Measurements from ENCODE around the gene CLSTN1. TPM values are rescaled to one million over a fixed set of nuclear protein-coding genes. Genes with fewer than 3 reads are reported as not detected.

The CLSTN1 gene
- total and polyA plus RNA-seq, 4 donors, result 3.1 to 13.4 (median 8.8) TPM

DNA sequence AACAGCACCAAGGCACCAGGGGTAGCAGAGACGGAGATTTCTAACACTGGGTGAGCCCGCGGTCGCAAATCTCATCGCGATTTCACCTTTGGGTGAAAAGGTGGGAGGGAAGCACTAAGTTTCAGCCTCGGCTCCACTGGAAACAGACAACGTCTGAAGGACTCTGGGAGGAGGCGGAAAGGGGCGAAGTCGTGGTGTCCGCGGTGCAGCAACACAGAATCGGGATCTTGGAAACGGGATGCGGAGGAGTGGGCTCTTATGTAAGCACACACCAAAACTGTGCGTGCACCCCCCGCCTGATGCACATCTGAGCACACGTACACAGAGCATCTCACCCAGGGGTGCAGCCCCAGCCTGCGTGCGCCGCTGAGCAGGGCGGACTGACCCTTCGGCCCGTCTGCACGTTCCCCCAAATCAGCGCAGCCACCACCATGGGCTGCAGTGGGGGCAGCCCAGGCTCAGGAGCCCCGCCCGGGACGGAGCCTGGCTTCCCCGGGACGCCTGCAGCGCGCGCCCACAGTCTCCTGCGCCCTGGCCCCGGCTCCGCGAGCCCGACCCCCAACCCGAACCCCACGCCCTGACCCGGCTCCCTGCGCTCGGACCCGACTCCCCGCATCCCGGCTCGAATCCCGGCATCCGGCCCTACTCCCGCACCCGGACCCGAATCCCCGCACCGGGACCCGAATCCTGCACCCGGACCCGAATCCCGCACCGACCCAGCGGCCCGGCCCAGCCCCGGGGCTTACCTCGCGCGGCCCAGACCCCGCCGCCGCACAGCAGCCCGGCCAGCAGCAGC, 670 bp downstream of the CLSTN1 start:
- Histone ChIP-seq H3K36me3 (ENCODE audit: control insufficient read depth in 4 of 4, insufficient read depth in 3 of 4, low read depth in 1 of 4, low read length in 3 of 4) (no peaks in the 10 kb centered on the region), H3K9me3 (ENCODE audit: control insufficient read depth in 4 of 4, low read length in 3 of 4) (no peaks in the 10 kb centered on the region), H3K9ac (ENCODE audit: low read depth in 1 of 2, low read length in 2 of 2) (peak overlapping the region in 1 of 2 donors; percentile 28), H3K4me3 (ENCODE audit: low read depth in 1 of 3, low read length in 3 of 3) (peak overlapping the region; percentile 65 to 96 (median 74)), H3K4me1 (ENCODE audit: control insufficient read depth in 4 of 4, insufficient read depth in 4 of 4, low read length in 3 of 4) (peaks cover 10 to 23% (median 21%) of the 10 kb centered on the region in 4 donors), H3K27ac (ENCODE audit: low read depth in 1 of 2, low read length in 2 of 2) (no peak overlapping the region), H3K27me3 (ENCODE audit: control insufficient read depth in 4 of 4, insufficient read depth in 4 of 4, low read length in 3 of 4) (no peaks in the 10 kb centered on the region)
- TF ChIP-seq, protein P1, sequence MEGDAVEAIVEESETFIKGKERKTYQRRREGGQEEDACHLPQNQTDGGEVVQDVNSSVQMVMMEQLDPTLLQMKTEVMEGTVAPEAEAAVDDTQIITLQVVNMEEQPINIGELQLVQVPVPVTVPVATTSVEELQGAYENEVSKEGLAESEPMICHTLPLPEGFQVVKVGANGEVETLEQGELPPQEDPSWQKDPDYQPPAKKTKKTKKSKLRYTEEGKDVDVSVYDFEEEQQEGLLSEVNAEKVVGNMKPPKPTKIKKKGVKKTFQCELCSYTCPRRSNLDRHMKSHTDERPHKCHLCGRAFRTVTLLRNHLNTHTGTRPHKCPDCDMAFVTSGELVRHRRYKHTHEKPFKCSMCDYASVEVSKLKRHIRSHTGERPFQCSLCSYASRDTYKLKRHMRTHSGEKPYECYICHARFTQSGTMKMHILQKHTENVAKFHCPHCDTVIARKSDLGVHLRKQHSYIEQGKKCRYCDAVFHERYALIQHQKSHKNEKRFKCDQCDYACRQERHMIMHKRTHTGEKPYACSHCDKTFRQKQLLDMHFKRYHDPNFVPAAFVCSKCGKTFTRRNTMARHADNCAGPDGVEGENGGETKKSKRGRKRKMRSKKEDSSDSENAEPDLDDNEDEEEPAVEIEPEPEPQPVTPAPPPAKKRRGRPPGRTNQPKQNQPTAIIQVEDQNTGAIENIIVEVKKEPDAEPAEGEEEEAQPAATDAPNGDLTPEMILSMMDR (IDR thresholded peaks at IDR 0.05; ENCODE audit: low read depth, low read length, missing input control), result no peak
- TF ChIP-seq TAF1 (conservative IDR thresholded peaks at IDR 0.05), result no peak
- no peak for TF ChIP-seq RAD21 (IDR thresholded peaks at IDR 0.05)
- TF ChIP-seq HNF4G (IDR thresholded peaks at IDR 0.05), result no peak
- TF ChIP-seq, protein P2, sequence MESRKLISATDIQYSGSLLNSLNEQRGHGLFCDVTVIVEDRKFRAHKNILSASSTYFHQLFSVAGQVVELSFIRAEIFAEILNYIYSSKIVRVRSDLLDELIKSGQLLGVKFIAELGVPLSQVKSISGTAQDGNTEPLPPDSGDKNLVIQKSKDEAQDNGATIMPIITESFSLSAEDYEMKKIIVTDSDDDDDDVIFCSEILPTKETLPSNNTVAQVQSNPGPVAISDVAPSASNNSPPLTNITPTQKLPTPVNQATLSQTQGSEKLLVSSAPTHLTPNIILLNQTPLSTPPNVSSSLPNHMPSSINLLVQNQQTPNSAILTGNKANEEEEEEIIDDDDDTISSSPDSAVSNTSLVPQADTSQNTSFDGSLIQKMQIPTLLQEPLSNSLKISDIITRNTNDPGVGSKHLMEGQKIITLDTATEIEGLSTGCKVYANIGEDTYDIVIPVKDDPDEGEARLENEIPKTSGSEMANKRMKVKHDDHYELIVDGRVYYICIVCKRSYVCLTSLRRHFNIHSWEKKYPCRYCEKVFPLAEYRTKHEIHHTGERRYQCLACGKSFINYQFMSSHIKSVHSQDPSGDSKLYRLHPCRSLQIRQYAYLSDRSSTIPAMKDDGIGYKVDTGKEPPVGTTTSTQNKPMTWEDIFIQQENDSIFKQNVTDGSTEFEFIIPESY (IDR thresholded peaks at IDR 0.05), result no peak
- TF ChIP-seq RXRA (IDR thresholded peaks at IDR 0.05), result no peak
- WGBS, result 2% methylated on average over 71 of the region's 71 CpGs
- DNase-seq (ENCODE audit: low spot score), result no peak

DNA sequence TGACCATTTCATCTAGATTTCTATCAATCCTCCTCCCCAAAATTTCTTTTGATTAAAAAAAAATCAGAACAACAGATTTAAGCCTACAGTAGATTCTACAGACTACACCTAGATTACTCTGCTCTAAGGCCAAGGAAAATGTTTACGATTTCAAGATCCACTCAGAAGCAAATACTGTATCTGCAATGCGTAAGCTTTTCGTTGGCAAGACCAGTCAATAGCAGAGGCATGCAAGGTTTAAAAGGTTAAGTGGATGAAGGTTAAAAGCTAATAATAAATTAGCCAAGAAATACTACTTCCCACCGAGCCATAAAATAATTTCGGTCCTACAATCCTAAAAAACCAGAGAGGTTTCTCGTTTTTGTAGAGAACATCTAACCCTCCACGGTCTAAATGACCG, 1.3 kb downstream of the CLSTN1 start:
- 9% methylated on average over 8 of the region's 8 CpGs for WGBS
- H3K27ac ChIP-seq (ENCODE audit: low read depth in 1 of 2, low read length in 2 of 2), result no peak overlapping the region
- no peaks in the 10 kb centered on the region for H3K36me3 ChIP-seq (ENCODE audit: control insufficient read depth in 4 of 4, insufficient read depth in 3 of 4, low read depth in 1 of 4, low read length in 3 of 4)
- H3K4me3 ChIP-seq (ENCODE audit: low read depth in 1 of 3, low read length in 3 of 3), result peak overlapping the region in 2 of 3 donors; percentile 74 to 96
- no peak for TF ChIP-seq SP1 (IDR thresholded peaks at IDR 0.05)
- TF ChIP-seq, protein P3, sequence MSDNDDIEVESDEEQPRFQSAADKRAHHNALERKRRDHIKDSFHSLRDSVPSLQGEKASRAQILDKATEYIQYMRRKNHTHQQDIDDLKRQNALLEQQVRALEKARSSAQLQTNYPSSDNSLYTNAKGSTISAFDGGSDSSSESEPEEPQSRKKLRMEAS (IDR thresholded peaks at IDR 0.05), result no peak
- no peak for TF ChIP-seq HNF4A (conservative IDR thresholded peaks at IDR 0.05)
- TF ChIP-seq FOXA2 (IDR thresholded peaks at IDR 0.05), result no peak
- no peak for TF ChIP-seq YY1 (IDR thresholded peaks at IDR 0.05)
- TF ChIP-seq RXRA (IDR thresholded peaks at IDR 0.05), result no peak
- TF ChIP-seq, protein P1 (IDR thresholded peaks at IDR 0.05; ENCODE audit: low read depth, low read length, missing input control), result no peak
- no peak for TF ChIP-seq RAD21 (IDR thresholded peaks at IDR 0.05)
- TF ChIP-seq JUND (IDR thresholded peaks at IDR 0.05), result no peak
- TF ChIP-seq NR2F2 (IDR thresholded peaks at IDR 0.05), result no peak
- TF ChIP-seq, protein P4, sequence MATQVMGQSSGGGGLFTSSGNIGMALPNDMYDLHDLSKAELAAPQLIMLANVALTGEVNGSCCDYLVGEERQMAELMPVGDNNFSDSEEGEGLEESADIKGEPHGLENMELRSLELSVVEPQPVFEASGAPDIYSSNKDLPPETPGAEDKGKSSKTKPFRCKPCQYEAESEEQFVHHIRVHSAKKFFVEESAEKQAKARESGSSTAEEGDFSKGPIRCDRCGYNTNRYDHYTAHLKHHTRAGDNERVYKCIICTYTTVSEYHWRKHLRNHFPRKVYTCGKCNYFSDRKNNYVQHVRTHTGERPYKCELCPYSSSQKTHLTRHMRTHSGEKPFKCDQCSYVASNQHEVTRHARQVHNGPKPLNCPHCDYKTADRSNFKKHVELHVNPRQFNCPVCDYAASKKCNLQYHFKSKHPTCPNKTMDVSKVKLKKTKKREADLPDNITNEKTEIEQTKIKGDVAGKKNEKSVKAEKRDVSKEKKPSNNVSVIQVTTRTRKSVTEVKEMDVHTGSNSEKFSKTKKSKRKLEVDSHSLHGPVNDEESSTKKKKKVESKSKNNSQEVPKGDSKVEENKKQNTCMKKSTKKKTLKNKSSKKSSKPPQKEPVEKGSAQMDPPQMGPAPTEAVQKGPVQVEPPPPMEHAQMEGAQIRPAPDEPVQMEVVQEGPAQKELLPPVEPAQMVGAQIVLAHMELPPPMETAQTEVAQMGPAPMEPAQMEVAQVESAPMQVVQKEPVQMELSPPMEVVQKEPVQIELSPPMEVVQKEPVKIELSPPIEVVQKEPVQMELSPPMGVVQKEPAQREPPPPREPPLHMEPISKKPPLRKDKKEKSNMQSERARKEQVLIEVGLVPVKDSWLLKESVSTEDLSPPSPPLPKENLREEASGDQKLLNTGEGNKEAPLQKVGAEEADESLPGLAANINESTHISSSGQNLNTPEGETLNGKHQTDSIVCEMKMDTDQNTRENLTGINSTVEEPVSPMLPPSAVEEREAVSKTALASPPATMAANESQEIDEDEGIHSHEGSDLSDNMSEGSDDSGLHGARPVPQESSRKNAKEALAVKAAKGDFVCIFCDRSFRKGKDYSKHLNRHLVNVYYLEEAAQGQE (IDR thresholded peaks at IDR 0.05), result no peak
- TF ChIP-seq, protein P2 (IDR thresholded peaks at IDR 0.05), result no peak
- H3K27me3 ChIP-seq (ENCODE audit: control insufficient read depth in 4 of 4, insufficient read depth in 4 of 4, low read length in 3 of 4), result no peaks in the 10 kb centered on the region
- H3K9me3 ChIP-seq (ENCODE audit: control insufficient read depth in 4 of 4, low read length in 3 of 4), result no peaks in the 10 kb centered on the region
- H3K9ac ChIP-seq (ENCODE audit: low read depth in 1 of 2, low read length in 2 of 2), result peak overlapping the region in 1 of 2 donors; percentile 28
- H3K4me1 ChIP-seq (ENCODE audit: control insufficient read depth in 4 of 4, insufficient read depth in 4 of 4, low read length in 3 of 4), result peaks cover 10 to 23% (median 21%) of the 10 kb centered on the region in 4 donors
- no peak for DNase-seq (ENCODE audit: low spot score)

Measured in liver (tissue), 9 donors.